A549 treated with AZD2906 at 1 μM for 4 hours (cell line): ENCODE measurements around the gene CTDSPL. TPM values are rescaled to one million over a fixed set of nuclear protein-coding genes. Genes with fewer than 3 reads are reported as not detected.

Source experiments
- total RNA-seq: library from RNA; stranded (reverse); fragments of 200-300 nt; extraction: Qiagen RNA extraction; gene quantifications from 5 replicates; pipeline ENCODE4 v1.2.3, GENCODE V29; 2022

CTDSPL gene, protein sequence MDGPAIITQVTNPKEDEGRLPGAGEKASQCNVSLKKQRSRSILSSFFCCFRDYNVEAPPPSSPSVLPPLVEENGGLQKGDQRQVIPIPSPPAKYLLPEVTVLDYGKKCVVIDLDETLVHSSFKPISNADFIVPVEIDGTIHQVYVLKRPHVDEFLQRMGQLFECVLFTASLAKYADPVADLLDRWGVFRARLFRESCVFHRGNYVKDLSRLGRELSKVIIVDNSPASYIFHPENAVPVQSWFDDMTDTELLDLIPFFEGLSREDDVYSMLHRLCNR
- total RNA-seq, result 15.5 to 21.5 TPM (median 21.1 TPM) in 5 replicates

DNA sequence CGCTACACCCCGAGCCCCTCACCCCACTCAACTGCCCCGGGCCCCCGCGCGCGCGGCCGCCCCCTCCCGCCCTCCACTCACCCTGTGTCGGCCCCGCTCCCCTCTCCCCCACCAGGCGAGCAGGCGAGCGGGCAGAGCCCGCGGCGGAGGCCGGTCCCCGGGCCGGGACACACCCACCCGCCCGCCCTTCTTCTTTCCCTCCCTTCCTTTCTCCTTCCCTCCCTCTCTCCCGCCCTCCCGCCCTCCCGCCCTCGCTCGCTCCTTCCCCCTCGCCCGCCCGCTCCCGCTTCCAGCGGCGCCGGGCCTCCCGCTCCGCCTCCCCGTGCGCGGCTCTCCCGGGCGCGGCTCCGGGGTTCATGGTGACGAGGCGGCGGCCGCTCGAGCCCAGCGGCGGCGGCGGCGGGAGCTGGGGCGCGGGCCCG is at the start of gene CTDSPL:
Gene CTDSPL (plus strand): TSS at position 261 of the 422 bp plus-strand sequence. CDS start 320 bp downstream, outside the sequence.

DNA sequence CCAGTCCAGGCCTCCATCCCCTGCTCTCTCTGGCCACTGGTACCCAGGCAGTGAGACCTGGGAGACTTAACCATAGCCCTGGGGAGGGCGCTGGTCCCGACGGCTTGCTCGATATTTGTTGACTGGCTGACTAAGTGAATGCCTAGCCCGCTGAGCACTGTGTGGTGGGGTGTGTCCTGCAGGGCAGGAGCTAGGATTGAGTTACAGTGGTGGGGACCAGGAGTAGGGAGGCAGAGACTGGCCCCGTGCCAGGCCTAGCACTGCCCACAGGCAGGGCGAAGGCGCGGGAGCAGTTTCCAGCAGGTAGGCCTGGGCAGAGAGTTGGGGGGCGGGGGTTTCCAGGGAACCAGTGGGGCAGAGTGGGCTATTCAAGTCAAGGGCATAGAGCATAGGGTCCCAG is 128.8 kb downstream of the CTDSPL start, which contains the start of gene VILL:
Gene VILL (plus strand): TSS at position 260 of the 400 bp plus-strand sequence. CDS start 2,887 bp downstream, outside the sequence.

DNA sequence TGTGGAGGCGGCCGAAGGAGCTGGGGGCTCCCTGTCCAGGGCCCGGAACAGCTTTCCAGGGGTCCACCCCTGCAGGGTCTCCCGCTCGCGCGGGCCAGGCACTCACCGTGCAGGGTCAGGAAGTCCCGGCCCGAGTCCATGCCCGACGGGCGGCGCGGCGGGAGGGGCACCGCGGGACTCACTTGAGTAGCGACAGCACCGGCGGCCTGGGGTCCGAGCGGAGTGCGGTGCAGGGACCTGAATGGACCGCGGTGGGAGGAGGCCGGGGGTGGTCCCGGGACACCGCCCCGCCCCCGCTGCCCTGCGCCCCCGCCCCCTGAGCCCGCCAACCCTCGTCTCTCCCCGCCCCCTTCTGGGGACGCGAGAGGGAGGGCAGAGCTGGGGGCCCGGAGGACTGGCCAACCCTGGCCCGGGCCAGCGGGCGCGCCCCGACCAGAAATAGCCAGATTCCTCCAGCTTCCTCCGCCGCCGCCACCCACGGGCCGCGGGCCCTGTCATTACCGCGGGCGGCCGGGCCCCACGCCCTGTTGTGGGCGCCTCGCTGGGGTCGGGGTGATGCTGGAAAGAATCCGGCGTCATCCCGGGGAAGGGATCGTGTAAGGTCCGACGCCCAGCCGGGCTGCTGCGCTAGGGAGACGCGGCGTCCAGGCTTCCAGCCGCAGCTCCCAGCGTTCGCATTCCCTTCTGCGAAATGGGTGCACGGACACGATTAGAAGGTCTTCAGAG is 167.9 kb downstream of the CTDSPL start, which contains the start of gene PLCD1:
Gene PLCD1 (minus strand): TSS at position 243 of the 726 bp plus-strand sequence. CDS start 103 bp downstream, at position 140.

Other genes starting within 250 kb of the CTDSPL start
- 0.06 to 0.26 TPM (median 0.12 TPM) in 4 of 5 replicates, not detected in the other for gene VILL, start 128.9 kb downstream of the CTDSPL start, total RNA-seq
- 3.3 to 4.6 TPM (median 4.1 TPM) in 5 replicates for gene PLCD1, start 167.8 kb downstream of the CTDSPL start, total RNA-seq
- gene DLEC1, start 177.3 kb downstream of the CTDSPL start, total RNA-seq, result 0.02 to 0.09 TPM (median 0.06 TPM) in 4 of 5 replicates, not detected in the other